NCI-H2227 treated with DMSO at 0.1 percent for 48 hours (cell line): ENCODE data around the gene BBS2.

Source experiments
- DNase-seq: peaks from one replicate; lab custom pipeline; 2025; lab: John Stamatoyannopoulos, UW

BBS2 gene

DNA sequence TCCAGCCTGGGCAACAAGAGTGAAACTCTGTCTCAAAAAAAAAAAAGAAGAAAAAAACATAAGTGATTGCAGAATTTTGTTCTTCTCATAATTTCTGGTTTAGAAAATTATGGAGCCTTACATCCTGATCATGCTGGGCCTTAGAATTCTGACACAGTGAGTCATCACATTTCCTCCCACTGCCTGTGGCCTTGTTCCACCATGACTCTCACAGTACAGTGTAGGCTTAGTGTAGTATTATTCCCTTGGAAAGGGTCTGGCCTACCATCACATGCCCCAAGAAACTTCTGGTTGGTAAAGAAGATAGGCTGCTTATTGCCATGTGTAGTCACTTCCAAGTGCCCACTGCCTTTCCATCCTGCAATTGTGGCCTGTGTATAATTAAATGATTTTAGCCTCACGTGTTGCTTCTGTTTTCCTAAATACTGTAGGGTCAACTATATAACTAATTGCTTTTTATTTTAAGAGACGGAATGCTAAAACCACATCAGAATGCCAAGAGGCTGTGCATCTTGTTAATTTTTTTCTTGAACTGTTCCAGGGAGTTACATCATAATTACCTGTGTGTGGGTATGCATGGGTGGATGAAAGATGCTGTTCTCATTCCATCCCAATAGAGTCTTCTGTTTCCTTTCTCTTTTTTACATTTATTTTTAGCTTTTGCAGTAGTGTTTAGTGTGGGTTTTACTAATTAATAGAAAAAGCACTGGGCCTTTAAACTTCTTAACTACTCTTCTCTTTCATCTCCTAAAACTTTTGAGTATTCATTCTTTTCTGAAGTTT is 42.5 kb downstream of the BBS2 start:
- DNase-seq, result peak; percentile 13

DNA sequence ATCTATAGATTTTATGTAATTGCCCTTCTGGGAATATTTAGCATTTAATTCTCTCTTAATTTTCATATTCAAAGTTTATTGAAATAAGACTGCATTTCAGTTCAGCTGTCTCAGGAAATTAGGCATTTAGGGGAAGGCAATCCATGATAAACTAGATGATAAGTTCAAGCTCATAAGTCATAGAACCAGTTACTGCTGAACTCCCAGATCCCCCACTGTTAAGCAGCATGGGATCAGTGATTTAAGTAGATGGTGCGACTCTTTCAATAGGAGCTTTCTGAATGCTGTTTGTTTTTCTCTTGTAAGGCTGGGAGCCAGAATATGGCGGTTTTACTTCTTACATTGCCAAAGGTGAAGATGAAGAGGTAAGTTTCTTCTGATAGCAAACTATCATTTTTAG is 44.6 kb downstream of the BBS2 start:
- DNase-seq, result peak; percentile 59

DNA sequence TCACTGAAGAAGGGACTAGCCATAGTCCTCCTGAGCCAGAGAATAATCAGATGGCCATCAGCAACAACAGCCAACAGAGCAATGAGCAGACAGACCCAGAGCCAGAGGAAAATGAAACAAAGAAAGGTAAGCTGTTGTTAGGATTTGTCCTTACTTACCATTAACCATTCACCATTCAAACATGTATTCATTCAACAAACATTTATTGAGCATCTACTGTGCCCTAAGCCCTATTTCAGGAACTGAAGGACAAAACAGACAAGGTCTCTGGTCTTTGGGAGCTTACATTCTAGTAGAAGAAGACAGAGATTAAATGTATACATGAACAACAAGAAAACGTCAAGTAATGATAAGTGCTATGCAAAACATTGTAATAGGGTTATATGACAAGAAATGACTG is 49.2 kb downstream of the BBS2 start:
- no peak for DNase-seq

DNA sequence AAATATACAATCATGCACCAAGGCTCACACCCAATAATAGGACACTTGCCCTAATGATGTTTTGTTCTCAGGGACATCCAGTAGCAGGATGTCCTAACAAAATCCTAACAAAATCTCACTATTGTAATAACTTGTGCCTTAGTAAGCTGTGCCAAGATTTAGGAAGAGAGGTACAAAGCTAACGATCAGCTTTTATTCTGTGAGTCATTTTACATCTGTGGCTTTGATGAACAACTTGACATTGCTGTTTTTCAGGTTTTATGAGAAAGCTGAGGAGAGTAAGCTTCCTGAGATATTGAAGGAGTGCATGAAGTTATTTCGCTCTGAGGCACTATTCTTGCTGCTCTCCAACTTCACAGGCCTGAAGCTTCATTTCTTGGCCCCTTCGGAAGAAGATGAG is 49.6 kb downstream of the BBS2 start:
- no peak for DNase-seq

DNA sequence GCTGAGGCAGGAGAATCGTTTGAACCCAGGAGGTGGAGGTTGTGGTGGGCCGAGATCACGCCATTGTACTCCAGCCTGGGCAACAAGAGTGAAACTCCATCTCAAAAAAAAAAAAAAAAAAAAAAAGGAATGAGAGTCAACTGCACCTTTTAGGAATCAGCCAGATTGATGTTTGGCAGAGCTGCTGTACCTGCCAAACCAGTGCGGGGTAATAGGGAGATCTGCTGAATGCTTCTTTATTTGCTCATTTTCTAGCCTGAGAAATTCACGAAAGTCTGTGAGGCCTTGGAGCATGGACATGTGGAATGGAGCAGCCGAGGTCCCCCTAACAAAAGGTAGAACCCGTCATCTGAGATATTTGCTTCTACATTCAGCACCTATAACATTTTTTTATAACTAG is 50.1 kb downstream of the BBS2 start:
- no peak for DNase-seq

DNA sequence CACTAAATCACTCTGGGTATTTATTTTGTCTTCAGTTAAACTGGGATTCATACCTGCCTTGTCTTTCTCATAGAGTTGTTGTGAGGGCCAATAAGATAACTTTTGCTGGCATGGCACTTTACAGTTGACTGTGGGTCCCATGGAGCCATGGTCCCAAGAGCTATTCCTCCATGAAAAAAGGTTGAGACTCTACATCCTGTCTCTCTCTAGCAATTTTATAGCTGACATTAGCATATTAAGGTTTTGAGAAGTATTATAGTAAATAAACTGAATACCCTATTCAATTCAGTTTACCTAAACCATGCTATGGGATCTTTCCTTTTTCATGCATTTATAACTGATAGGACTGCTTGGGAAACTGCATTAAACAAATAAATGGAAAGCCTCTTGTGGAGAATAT is 51.0 kb downstream of the BBS2 start:
- DNase-seq, result no peak

DNA sequence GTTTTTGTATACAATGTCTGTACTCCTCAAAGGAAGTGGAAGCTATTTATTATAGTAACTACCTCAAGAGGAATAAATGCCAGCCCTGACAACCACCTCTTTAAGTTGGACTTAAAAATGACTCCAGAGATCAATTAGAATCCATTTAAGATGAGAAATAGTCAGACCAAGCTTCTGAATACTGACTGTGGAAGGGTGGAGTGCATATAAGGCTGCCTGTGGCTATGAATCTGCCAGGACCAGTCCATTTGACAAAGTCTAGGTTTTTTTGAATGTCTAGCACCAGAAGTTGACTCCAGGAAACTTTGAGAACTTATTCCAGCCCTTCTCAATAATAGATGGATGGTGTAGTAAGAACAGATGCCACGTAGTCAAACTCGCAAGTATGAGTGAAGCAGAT is 53.5 kb downstream of the BBS2 start:
- no peak for DNase-seq

DNA sequence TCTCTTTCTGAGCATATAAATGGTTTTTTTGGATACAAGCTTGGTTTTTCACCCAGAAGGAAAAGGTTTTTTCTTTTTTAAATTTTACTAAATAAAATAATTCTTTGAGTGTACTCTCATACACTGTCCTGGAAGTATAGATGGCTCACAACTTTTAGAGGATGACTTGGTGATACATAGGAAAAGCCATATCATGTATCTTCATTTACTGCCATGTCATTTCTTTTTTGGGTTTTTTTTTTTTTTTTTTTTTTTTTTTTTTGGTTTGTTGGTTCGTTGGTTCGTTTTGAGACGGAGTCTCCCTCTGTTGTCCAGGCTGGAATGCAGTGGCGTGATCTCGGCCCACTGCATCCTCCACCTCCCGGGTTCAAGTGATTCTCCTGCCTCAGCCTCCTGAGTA is 56.7 kb downstream of the BBS2 start:
- no peak for DNase-seq

DNA sequence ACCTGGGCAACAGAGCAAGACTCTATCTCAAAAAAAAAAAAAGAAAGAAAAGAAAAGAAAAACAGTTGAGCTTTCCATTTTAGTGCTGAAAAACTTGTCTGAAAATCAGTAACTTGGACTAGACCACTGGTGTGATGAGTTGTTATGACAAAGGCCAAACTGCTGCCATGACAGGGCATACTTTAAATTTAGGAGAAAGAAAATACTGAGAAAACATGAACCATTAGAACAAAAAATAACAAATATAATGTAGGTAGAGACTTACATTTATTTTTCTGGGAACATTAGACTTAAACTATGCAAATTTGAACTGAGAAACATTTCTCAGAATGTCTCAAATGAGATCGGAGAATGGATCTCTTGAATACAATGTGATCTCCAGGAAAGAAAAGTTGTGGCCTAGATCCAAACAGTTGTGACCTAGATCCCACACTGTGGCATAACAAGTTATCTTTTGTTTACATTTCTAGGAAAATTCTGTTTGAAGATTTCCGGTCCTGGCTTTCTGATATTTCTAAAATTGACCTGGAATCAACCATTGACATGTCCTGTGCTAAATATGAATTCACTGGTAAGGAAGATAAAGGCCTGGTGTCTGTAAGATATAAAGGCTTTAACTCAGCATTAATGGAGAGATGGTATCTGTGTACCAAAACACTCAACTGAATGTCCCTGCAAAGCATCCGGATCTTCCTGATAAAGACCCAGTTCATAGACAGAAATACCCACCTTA is 57.6 kb downstream of the BBS2 start:
- no peak for DNase-seq

DNA sequence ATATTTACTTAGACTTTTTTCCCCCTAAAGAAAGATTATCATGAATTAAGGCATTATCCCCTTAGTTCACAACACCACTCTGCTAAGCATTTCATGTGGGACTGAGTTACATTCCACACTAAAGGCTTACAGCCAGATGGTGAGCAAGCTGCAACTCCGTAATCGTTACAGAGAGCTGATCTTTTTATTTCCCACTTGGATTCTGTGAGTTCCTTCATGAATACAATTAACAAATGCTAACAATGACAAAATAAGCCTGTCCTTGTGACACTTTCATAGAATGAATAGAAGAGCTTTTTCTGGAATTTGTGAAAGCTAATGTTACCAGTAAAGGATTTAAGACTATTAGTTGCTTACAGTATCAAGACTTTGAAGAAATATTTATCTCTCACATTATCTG is 59.7 kb downstream of the BBS2 start:
- no peak for DNase-seq

DNA sequence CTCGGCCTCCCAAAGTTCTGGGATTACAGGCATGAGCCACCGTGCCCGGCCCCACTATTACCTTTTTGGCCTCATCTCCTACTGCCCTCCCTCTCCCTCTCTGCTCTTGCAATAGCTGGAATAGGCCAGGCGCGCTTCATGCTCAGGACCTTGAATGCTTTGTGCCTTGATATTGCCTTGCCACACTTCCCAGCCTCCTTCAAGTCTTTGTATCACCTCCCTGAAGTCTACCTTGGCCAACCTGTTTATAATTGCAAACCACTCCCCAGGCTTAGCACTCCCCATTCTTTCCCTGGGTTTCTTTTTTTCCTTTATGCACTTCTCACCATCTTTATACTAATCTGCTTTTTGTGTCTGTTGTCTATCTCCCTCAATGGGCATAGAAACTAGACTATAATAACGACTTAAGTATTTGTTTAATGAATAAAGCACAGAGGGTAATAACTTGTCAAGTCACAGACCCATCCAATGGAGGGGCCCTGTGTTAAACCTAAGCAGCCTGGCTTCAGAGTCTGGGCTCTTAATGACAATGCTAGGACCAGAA is 61.8 kb downstream of the BBS2 start:
- DNase-seq, result no peak

DNA sequence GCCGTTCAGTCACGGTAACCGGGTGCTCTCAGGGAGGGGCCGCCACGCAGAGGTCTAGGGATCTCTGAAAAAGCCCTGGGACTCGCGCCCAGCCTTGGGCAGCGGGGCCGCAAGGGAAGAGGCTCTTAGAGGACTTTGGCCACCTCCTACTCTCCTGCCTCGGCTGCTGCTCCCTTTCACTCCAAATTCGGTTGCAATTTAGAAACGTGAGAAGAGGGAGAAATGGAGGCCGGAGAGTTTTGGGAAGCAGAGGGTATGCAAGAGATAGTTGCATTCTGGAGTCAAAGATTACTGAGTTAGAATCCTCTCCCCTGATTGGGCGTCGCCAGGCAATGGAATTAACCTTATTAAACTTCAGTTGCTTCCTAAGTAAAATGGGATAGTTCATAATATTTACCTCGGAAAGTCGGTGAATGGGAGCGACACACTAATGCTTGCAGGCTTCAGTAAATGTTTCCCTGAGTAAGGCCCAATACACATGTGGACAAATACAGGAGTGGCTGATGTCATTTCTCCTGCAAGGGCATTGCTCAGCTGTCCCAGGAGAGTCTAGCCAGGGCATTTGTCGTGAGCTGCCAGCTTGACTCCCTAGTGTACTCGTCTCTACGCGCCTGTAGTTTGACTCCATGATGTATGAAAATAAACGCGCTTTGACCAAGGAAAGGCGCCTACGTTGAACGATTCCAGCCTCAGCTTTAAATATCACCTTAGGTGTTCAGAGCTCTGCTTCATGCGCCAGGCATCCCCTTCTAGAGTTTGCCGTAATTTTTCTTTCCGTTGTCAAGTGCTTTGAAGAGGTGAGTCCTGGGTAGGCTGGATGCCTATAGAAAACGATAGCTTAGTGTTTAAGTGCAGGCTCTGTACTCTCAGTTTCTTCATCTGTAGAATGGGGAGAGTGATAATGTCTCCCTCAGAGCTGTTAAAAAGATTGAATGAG is 67.8 kb downstream of the BBS2 start:
- DNase-seq, result peak; percentile 6

DNA sequence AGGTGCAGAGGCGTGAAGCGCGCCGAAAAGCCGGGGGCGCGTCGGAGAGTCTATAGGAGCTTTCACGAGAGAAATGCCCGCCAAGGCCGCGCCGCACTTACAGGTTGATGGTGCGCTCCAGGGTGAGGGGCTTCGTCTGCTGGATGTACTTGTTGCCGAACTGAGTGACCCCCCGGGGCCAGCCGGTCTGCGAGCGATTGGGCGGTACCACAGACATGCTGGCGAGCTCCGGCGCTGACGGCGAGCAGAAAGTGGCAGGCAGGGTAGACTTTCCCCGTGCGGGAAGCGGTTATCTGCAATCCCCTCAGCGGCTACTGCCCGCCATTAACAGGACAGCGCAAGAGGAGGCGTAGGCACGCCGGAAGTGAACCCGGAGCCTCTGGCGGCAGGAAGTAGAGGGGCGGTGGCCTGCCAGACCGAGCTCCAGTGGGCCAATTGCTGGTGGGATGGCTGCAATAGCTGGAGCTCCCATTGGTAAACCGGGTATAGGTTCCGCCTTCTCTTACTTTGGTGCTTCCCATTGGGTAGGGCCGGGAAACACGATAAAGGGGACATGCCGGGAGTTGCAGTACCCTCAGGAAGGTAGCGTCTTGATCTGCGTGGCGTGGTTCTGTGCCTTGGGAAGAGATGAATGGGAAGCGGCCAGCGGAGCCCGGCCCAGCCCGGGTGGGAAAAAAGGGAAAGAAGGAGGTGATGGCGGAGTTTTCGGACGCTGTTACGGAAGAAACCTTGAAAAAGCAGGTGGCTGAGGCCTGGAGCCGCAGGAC is 68.7 kb downstream of the BBS2 start, which contains the start of the genes NUDT21 and OGFOD1:
TSS of gene NUDT21 (minus strand) at position 347 of the 767 bp plus-strand sequence. CDS start at position 217, 130 bp downstream.
TSS of gene OGFOD1 (plus strand) at position 569 of the 767 bp plus-strand sequence. CDS start at position 628, 59 bp downstream.
- peak; percentile 92 for DNase-seq

DNA sequence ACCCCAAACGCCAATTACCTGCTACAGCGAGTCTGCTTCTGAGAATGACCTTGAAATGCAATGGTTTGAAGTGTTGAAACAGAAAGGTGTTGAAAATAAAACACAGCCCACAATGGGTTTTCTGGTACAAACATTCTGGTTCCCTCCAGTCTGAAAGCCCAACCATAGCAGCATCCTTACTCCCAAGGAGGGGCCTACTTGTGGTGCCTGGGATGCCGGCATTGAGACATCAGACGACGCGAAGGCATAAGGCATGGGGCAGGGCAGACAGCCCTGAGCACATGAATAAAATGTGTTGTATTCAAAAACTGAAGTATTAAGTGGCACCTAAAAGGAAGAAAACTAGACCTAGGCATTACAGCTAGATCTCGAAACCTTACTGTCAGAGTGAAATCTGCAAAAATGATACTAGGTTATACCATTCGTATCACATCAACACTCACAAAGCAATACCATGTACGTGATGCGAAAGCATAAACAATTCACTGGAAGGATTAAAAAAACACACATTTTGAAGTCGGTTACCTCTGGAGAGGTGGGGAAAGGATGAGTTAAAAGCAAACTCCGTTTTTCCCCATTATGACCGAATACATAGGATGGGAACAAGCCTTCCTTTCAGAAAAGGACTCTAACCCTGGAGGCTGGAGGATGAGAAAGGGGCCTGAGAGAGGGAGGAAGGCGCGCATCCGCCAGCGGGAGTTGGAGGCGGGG is 69.4 kb downstream of the BBS2 start:
- DNase-seq, result no peak

DNA sequence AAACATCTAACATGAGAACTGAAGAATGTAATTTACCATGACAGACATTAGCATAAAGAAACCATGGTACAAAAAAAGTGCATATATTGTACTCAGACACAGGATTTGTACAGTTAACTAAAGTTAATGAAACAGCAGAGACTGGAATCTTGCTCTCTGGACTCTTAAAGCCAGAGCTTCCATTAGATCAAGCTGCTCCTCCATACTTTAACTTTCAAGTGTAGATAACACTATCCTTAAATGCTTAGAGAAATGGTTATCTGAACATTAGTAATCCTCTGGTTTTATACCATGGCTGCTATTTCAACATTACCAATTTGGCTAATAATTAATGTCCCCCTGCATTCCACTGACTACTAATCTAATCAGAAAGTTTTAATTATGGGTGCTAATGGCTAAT is 71.8 kb downstream of the BBS2 start:
- no peak for DNase-seq

DNA sequence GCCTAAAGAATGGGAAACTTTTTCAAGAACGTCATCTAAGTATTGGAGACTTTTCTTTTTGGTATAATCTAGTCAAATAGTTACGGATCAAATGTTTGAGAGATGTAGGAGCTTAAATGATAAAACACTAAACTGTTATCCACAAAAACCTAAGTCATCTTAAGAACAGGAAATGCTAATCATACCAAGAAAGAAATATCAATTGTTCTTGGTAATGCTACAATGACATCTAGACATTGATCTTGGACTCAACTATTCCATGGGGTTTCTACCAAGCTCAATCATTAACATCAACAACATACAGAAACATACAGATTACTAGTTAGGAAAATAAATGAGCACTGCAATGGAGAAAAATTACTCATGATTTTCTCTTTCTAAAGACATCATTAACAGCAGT is 72.5 kb downstream of the BBS2 start:
- no peak for DNase-seq

DNA sequence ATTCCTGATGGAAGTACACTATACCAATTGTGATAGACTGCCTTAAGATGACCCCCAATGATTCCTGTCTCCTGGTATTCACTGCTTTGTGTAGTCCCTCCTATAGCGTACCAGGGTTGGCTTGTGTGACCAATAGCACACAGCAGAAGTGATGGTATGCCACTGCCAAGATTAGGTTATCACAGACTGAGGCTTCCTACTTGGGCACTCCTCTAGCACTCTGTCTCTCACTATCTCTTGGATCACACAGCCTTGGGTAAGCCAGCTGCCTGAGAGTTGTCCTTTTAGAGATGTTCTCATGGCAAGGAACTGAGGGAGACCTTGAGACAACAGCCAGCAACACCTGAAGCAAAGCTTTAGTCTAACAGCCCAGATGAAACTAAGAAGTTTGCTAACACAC is 81.8 kb downstream of the BBS2 start:
- no peak for DNase-seq

DNA sequence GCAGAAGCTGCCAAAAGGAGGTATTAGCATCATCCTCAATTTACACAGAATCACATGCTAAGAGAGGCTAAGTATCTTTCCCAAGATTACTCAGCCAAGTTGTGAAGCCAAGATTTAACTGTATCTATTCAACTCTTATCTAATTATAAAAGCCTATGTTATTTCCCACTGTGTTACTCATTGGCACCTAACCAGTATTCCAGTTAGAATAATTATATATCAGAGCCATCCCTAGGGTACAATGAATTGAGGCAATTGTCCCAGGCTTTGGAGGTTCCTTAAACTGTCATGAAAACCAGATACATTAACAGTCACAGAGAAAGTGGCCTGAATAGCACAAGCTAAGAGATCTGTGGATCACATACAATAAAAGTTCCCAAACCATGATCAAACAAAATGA is 83.6 kb downstream of the BBS2 start:
- DNase-seq, result no peak
